GM13977 (cell line): ENCODE data around the gene CREBRF.

Experiments
- DNase-seq: peaks from one replicate; pipeline ENCODE4 v3.0.0; 2012; ENCODE audit warnings: low spot score
- in situ Hi-C: fragments of 300-500 bp; cut with MboI; formaldehyde crosslinking; loops from one replicate; pipeline ENCODE4 v1.12.0; 2022; ENCODE audit warnings: low sequenced_read_pairs, low pct_unique_long_range_greater_than_20kb, mixed read lengths, inconsistent platforms; ENCODE audit not compliant: unreplicated experiment
- TF ChIP-seq, protein P1 (sequence below): IDR thresholded peaks from 2 replicates; pipeline ENCODE4 v1.5.1; 2012; ENCODE audit warnings: mild to moderate bottlenecking, control low read depth; ENCODE audit not compliant: insufficient read depth; ENCODE audit errors: extremely low read depth, missing control alignments

Gene CREBRF

GRCh38 chr5:173055983-173056782 lies at the start of gene CREBRF:
TSS of gene CREBRF (plus strand) at chr5:173056352. CDS start at chr5:173080776, 24,424 bp downstream.
- TF ChIP-seq, protein P1, sequence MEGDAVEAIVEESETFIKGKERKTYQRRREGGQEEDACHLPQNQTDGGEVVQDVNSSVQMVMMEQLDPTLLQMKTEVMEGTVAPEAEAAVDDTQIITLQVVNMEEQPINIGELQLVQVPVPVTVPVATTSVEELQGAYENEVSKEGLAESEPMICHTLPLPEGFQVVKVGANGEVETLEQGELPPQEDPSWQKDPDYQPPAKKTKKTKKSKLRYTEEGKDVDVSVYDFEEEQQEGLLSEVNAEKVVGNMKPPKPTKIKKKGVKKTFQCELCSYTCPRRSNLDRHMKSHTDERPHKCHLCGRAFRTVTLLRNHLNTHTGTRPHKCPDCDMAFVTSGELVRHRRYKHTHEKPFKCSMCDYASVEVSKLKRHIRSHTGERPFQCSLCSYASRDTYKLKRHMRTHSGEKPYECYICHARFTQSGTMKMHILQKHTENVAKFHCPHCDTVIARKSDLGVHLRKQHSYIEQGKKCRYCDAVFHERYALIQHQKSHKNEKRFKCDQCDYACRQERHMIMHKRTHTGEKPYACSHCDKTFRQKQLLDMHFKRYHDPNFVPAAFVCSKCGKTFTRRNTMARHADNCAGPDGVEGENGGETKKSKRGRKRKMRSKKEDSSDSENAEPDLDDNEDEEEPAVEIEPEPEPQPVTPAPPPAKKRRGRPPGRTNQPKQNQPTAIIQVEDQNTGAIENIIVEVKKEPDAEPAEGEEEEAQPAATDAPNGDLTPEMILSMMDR: no peak
- in situ Hi-C loops: no loop called here
- peak; percentile 96 for DNase-seq

DNA sequence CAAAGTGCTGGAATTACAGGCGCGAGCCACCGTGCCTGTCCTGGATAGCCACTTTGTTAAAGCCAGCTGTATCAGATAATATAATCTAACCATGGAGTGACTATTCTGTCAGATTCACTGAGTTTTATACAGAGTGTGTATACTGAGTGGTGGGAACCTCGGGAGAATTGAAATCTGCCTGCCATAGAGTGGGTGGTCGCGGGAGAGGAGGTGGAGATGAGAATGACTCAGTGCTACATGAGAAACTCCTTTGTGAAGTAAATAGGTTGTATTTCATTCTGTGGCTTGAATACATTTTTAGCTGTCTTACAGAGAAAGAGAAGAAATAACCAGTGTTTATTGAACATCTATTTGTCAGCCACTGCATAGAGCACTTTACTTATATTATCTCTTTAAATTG lies 46.1 kb upstream of the CREBRF start:
- no peak for DNase-seq
- in situ Hi-C loops: no loop called here
- TF ChIP-seq, protein P1: no peak

DNA sequence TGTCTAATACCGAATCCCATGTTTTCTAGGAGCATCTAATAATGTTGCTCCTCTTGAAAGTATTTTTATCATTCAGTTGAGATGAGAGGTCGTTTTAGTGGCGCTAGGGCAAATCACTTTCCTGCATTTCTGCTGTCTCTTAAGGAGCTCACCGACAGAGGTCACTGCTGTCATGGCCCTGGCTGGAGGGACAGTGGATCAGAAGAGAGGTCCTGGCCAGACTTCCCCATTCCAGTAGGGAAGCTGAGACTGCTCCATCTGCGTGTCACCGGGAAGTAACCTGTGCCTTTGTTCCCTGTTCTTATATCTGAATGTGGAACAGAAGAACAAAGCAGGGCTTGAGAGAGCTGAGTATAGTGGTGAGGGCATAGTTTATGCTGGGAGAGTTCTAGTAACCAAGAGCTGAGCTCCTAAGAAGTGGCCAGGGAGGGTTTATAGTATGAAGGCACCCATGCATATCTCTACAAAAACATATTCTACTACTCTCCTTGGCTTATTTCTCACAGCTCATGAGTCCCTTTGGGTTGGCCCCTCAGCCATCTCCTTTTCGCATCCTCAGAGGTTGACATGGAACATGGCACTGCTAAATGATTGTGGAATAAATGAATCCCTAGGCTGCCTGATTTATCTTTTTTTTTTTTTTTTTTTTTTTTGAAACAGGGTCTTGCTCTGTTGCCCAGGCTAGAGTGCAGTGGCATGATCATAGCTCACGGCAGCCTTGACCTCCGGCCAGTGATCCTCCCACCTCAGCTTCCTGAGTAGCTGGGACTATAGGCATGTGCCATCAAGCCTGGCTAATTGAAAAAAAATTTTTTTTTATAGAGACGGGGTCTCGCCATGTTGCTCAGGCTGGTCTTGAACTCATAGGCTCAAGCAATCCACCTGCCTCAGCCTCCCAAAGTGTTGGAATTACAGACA lies 45.3 kb upstream of the CREBRF start:
- in situ Hi-C loops: no loop called here
- no peak for DNase-seq
- TF ChIP-seq, protein P1: no peak

- TF ChIP-seq, protein P1: no peak
These were observed 44.6 kb upstream of the CREBRF start for GRCh38 chr5:173011566-173011965.

GRCh38 chr5:173012882-173013281 lies 43.3 kb upstream of the CREBRF start:
- in situ Hi-C loops: no loop called here
- TF ChIP-seq, protein P1: no peak
- no peak for DNase-seq

More at GRCh38 chr5:173011566-173011965, 44.6 kb upstream of the CREBRF start:
- DNase-seq: no peak
- in situ Hi-C loops: no loop called here

DNA sequence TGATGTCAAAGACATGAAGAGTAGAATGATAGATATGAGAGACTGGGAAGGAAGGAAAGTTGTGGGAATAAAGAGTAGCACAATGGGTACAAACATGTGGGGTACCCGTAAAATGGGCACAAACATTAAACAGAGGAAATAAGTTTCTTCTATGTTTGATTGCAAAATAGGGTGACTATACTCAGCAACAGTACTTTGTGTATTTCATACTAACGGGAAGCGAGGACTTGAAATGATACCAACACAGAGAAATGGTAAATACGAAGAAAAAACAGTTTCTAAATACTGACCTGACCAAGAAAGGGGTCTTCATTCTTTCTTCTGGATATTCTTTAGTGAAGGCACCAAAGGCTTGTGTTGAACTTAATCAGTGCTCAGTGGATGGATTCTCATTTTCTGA lies 41.5 kb upstream of the CREBRF start:
- TF ChIP-seq, protein P1: no peak
- in situ Hi-C loops: no loop called here
- DNase-seq: no peak
